OCI-LY1 (cell line): Measurements from ENCODE around the gene KLHL26.

Experiments
- H2AFZ ChIP-seq: fragments of 200-600 bp; sonication (generic), shearing (Covaris generic); 2 replicates; pipeline ENCODE4 v1.6.0; 2014; ENCODE audit warnings: antibody characterized with exemption, mild to moderate bottlenecking, low read length
- H3F3A ChIP-seq: fragments of 200-600 bp; sonication (generic), shearing (Covaris generic); 2 replicates; pipeline ENCODE4 v1.6.0; 2014; ENCODE audit warnings: mild to moderate bottlenecking, antibody characterized with exemption, low read length, moderate library complexity; ENCODE audit not compliant: insufficient read depth
- H3K27ac ChIP-seq: fragments of 200-600 bp; sonication (generic); 2 replicates; pipeline ENCODE4 v1.5.1; 2014; ENCODE audit warnings: low read length, mixed run types, mild to moderate bottlenecking, low read depth; ENCODE audit not compliant: poor library complexity, severe bottlenecking
- H3K27me3 ChIP-seq: fragments of 200-600 bp; sonication (generic); 2 replicates; pipeline ENCODE4 v1.6.0; 2014; ENCODE audit warnings: antibody characterized with exemption, mild to moderate bottlenecking, low read length, moderate library complexity; ENCODE audit not compliant: insufficient read depth
- H3K36me3 ChIP-seq: fragments of 200-600 bp; sonication (generic); 2 replicates; pipeline ENCODE4 v1.6.1; 2014; ENCODE audit warnings: mild to moderate bottlenecking, antibody characterized with exemption, low read length, moderate library complexity, mixed read lengths; ENCODE audit not compliant: insufficient read depth
- H3K4me1 ChIP-seq: fragments of 200-600 bp; sonication (generic); 2 replicates; pipeline ENCODE4 v1.5.1; 2014; ENCODE audit warnings: mild to moderate bottlenecking, low read length, moderate library complexity; ENCODE audit not compliant: insufficient read depth, severe bottlenecking
- H3K4me2 ChIP-seq: fragments of 200-600 bp; sonication (generic), shearing (Covaris generic); 2 replicates; pipeline ENCODE4 v1.6.1; 2014; ENCODE audit warnings: low read length
- H3K4me3 ChIP-seq: fragments of 200-600 bp; sonication (generic); 2 replicates; pipeline ENCODE4 v1.5.1; 2014; ENCODE audit warnings: low read length, low read depth, mild to moderate bottlenecking, mixed read lengths; ENCODE audit not compliant: poor library complexity, severe bottlenecking
- H3K79me2 ChIP-seq: fragments of 200-600 bp; shearing (Covaris generic); 2 replicates; pipeline ENCODE4 v1.6.1; 2016; ENCODE audit warnings: mixed run types, low read length, mixed read lengths; ENCODE audit not compliant: insufficient read depth
- H3K9ac ChIP-seq: fragments of 200-600 bp; sonication (generic), shearing (Covaris generic); 2 replicates; pipeline ENCODE4 v1.6.1; 2014; ENCODE audit warnings: mild to moderate bottlenecking, low read length, mixed read lengths
- H3K9me2 ChIP-seq: fragments of 200-600 bp; sonication (generic), shearing (Covaris generic); 2 replicates; pipeline ENCODE4 v1.6.1; 2014; ENCODE audit warnings: low read depth, mild to moderate bottlenecking, low read length, mixed read lengths
- H3K9me3 ChIP-seq: fragments of 200-600 bp; shearing (Covaris generic); 2 replicates; pipeline ENCODE4 v1.6.1; 2014; ENCODE audit warnings: low read length, mixed read lengths
- H4K20me1 ChIP-seq: fragments of 200-600 bp; sonication (generic), shearing (Covaris generic); 2 replicates; pipeline ENCODE4 v1.6.0; 2016; ENCODE audit warnings: mild to moderate bottlenecking, low read length; ENCODE audit not compliant: insufficient read depth
- EZH2 ChIP-seq: fragments of 200-600 bp; sonication (generic), shearing (Covaris generic); IDR thresholded peaks from 2 replicates; pipeline ENCODE4 v1.8.0; 2017; ENCODE audit warnings: borderline replicate concordance, mixed run types, mild to moderate bottlenecking, antibody characterized with exemption, low read length, moderate library complexity, mixed read lengths
- TF ChIP-seq, protein P1 (sequence below): fragments of 200-600 bp; sonication (generic), shearing (Covaris generic); IDR thresholded peaks from 2 replicates; pipeline ENCODE4 v1.5.1; 2017; ENCODE audit warnings: mild to moderate bottlenecking, antibody characterized with exemption, low read length, moderate library complexity, mixed read lengths

KLHL26 gene

GRCh38 chr19:18704971-18705370, 68.1 kb downstream of the KLHL26 start:
- no peak overlapping the region for H2AFZ ChIP-seq
- no peak overlapping the region for H3K4me2 ChIP-seq
- H3F3A ChIP-seq, result no peaks in the 10 kb centered on the region
- H3K4me3 ChIP-seq, result no peak overlapping the region
- no peak overlapping the region for H3K27ac ChIP-seq
- peaks cover 2% of the 10 kb centered on the region; the same call in 1 of the 2 replicates for H3K9me3 ChIP-seq
- H3K79me2 ChIP-seq, result no peaks in the 10 kb centered on the region
- no peaks in the 10 kb centered on the region for H4K20me1 ChIP-seq
- H3K4me1 ChIP-seq, result peaks cover 17% of the 10 kb centered on the region
- no peaks in the 10 kb centered on the region for H3K9me2 ChIP-seq
- H3K36me3 ChIP-seq, result no peaks in the 10 kb centered on the region; the same call in 1 of the 2 replicates
- no peak for TF ChIP-seq EZH2
- TF ChIP-seq, protein P1, sequence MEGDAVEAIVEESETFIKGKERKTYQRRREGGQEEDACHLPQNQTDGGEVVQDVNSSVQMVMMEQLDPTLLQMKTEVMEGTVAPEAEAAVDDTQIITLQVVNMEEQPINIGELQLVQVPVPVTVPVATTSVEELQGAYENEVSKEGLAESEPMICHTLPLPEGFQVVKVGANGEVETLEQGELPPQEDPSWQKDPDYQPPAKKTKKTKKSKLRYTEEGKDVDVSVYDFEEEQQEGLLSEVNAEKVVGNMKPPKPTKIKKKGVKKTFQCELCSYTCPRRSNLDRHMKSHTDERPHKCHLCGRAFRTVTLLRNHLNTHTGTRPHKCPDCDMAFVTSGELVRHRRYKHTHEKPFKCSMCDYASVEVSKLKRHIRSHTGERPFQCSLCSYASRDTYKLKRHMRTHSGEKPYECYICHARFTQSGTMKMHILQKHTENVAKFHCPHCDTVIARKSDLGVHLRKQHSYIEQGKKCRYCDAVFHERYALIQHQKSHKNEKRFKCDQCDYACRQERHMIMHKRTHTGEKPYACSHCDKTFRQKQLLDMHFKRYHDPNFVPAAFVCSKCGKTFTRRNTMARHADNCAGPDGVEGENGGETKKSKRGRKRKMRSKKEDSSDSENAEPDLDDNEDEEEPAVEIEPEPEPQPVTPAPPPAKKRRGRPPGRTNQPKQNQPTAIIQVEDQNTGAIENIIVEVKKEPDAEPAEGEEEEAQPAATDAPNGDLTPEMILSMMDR, result no peak
- no peaks in the 10 kb centered on the region; the same call in 1 of the 2 replicates for H3K27me3 ChIP-seq
- no peak overlapping the region for H3K9ac ChIP-seq

GRCh38 chr19:18708452-18709231, 71.8 kb downstream of the KLHL26 start:
- TF ChIP-seq EZH2, result no peak
- TF ChIP-seq, protein P1, result no peak
- Histone ChIP-seq H4K20me1 (no peaks in the 10 kb centered on the region), H2AFZ (no peak overlapping the region), H3K27me3 (no peaks in the 10 kb centered on the region; the same call in 1 of the 2 replicates), H3K4me2 (no peak overlapping the region), H3K4me1 (no peaks in the 10 kb centered on the region), H3K36me3 (no peaks in the 10 kb centered on the region; the same call in 1 of the 2 replicates), H3K79me2 (no peaks in the 10 kb centered on the region), H3F3A (no peaks in the 10 kb centered on the region), H3K9me3 (peaks cover 2% of the 10 kb centered on the region; the same call in 1 of the 2 replicates), H3K27ac (no peak overlapping the region), H3K9me2 (no peaks in the 10 kb centered on the region), H3K9ac (no peak overlapping the region), H3K4me3 (no peak overlapping the region)

DNA sequence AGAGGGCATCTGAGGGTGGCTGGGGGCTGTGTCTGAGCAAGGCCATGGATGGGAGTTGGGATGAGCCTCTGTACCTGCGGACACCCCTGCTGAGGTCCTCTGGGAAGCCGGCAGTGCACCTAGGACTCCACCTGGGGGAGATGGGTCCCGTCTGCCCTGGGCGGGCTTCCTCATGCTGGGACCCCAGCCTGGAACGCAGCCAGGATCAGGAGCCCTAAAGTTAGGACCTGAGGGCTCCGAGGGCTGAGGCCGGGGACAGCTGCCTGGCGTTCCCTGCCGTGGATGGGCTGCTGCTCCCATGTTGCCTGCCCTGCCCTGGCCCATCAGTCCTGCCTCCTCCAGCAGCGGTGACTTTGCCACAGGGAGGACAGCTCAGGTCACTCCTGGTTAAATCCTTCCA, 72.7 kb downstream of the KLHL26 start:
- H3K27ac ChIP-seq, result no peak overlapping the region
- H3K9me3 ChIP-seq, result peaks cover 2% of the 10 kb centered on the region; the same call in 1 of the 2 replicates
- H3K4me2 ChIP-seq, result no peak overlapping the region
- no peaks in the 10 kb centered on the region for H3K4me1 ChIP-seq
- no peak overlapping the region for H3K9ac ChIP-seq
- TF ChIP-seq, protein P1, result no peak
- no peak for TF ChIP-seq EZH2
- no peak overlapping the region for H2AFZ ChIP-seq
- H3K79me2 ChIP-seq, result no peaks in the 10 kb centered on the region
- H3F3A ChIP-seq, result no peaks in the 10 kb centered on the region
- no peaks in the 10 kb centered on the region for H4K20me1 ChIP-seq
- H3K36me3 ChIP-seq, result no peaks in the 10 kb centered on the region; the same call in 1 of the 2 replicates
- no peaks in the 10 kb centered on the region for H3K9me2 ChIP-seq
- no peak overlapping the region for H3K4me3 ChIP-seq
- no peaks in the 10 kb centered on the region; the same call in 1 of the 2 replicates for H3K27me3 ChIP-seq
